Erythroblast (primary cell): Measurements from ENCODE around the gene FMO1.

Experiments
- GATA1 ChIP-seq: IDR thresholded peaks from 2 replicates; pipeline ENCODE4 v1.6.1; 2011; ENCODE audit warnings: low read depth, mild to moderate bottlenecking, control low read depth, low read length, moderate library complexity
- POLR2A ChIP-seq: IDR thresholded peaks from 2 replicates; pipeline ENCODE4 v1.6.1; 2011; ENCODE audit warnings: mild to moderate bottlenecking, low read length

GRCh38 chr1:171277534-171277933, 29.2 kb downstream of the FMO1 start:
- TF ChIP-seq POLR2A (no peak), GATA1 (no peak)
